ENCODE data around the gene SPINK4.

Gene SPINK4

GRCh38 chr9:33294670-33295432, 54.9 kb downstream of the SPINK4 start:
- DNase-seq, result no peak

GRCh38 chr9:33295571-33295970, 55.6 kb downstream of the SPINK4 start:
- peak; percentile 10 to 46 for DNase-seq

GRCh38 chr9:33297432-33297831, 57.5 kb downstream of the SPINK4 start:
- DNase-seq, result peak; percentile 53 to 75
